ENCODE results near the gene IGSF3. TPM values are rescaled to one million over a fixed set of nuclear protein-coding genes. Genes with fewer than 3 reads are reported as not detected.

The IGSF3 gene
- total and polyA plus RNA-seq, 10 of the 15 experiments (the other 5 are each of a cell fraction or from before 2014, with no cell fraction given): 1.4 to 18.0 (median 9.6) TPM

- no peak for TF ChIP-seq GABPA (IDR thresholded peaks at IDR 0.05; ENCODE audit: low read depth)
- no peak for TF ChIP-seq POLR2A (IDR thresholded peaks at IDR 0.05; ENCODE audit: low read depth, low read length)
- no peak for TF ChIP-seq BMI1 (IDR thresholded peaks at IDR 0.05; ENCODE audit: borderline replicate concordance)
- TF ChIP-seq JUNB (IDR thresholded peaks at IDR 0.05): peak; percentile 95
- TF ChIP-seq NBN (IDR thresholded peaks at IDR 0.05): no peak
- TF ChIP-seq, protein P1, sequence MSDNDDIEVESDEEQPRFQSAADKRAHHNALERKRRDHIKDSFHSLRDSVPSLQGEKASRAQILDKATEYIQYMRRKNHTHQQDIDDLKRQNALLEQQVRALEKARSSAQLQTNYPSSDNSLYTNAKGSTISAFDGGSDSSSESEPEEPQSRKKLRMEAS (IDR thresholded peaks at IDR 0.05; ENCODE audit: low read depth, low read length): no peak
- peak; percentile 75 to 76 for TF ChIP-seq BHLHE40 (IDR thresholded peaks at IDR 0.05; ENCODE audit: borderline replicate concordance in 1 of 2, low read depth in 2 of 2, low read length in 1 of 2)
These were observed 129.0 kb downstream of the IGSF3 start (continued) for GRCh38 chr1:116538544-116538943.

DNA sequence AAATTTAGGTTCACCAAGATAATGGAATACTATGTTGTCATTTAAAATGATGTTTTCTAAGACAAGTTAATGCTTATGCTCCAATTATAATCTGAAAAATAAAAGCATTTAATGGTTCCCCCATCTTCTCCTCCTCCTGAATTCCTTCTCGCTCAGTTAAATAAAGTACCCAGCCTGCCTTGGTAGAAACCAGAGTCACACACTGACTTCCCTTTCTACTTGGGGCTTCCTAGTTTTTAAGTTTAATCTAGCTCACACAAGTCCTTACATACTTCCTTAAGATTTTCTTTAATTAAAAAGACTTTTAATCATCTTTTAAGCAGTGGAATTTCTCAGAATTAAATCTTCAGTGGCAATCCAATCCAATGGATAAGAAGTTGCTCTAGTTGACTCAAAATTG lies 129.6 kb downstream of the IGSF3 start:
- WGBS (ENCODE audit: insufficient coverage, insufficient replicate concordance, low lambda C conversion rate, missing lambda C conversion rate): 86% methylated on average over 1 of the region's 1 CpG
- CTCF ChIA-PET: interaction anchor here (1.1 to 1.9 kb wide), 6 partner anchors 19 to 398 kb away, joined by 3 to 7 read pairs (median 4); no protein-coding TSS in a partner anchor
- H3K4me2 ChIP-seq (ENCODE audit: control insufficient read depth, insufficient read depth): no peak overlapping the region

More for the DNA sequence above, 129.6 kb downstream of the IGSF3 start:
- no peak overlapping the region for H2AFZ ChIP-seq (ENCODE audit: control insufficient read depth, low read depth, low read length)
- ATAC-seq: no peak
- peaks cover 44% of the 10 kb centered on the region for H3K4me1 ChIP-seq (ENCODE audit: control insufficient read depth, insufficient read depth, low read length)
- no peak for FAIRE-seq
- no peaks in the 10 kb centered on the region; the same call in 1 of the 3 replicates for H3K9me3 ChIP-seq (replicated peaks; ENCODE audit: control insufficient read depth, insufficient read depth, low read length)
- ChIA-PET SMC1A (ENCODE audit: uncharacterized antibody, unreplicated experiment) (interaction anchor here (0.5 to 11.4 kb wide), 7 partner anchors 14 to 1417 kb away, joined by 3 to 128 read pairs (median 25); no protein-coding TSS in a partner anchor), RAD21 (ENCODE audit: unreplicated experiment) (interaction anchor here (0.7 to 2.0 kb wide), 4 partner anchors 18 to 135 kb away, joined by 3 to 12 read pairs (median 4); no protein-coding TSS in a partner anchor), POLR2A (interaction anchor here (1.0 to 1.7 kb wide), 5 partner anchors 13 to 30 kb away, joined by 3 to 6 read pairs (median 5); no protein-coding TSS in a partner anchor)
- no peak for DNase-seq (ENCODE audit: low read depth, low spot score)
- peak overlapping the region; percentile 66; the same call in 1 of the 2 replicates for H3K27ac ChIP-seq (ENCODE audit: control insufficient read depth, insufficient read depth)
- BruUV-seq (replicated peaks): no TSS peak
- no peak overlapping the region for H3K9ac ChIP-seq (ENCODE audit: control insufficient read depth, insufficient read depth, low read length)
- H4K20me1 ChIP-seq (ENCODE audit: control insufficient read depth, insufficient read depth): no peaks in the 10 kb centered on the region
- intact Hi-C loops (cut with micrococcal nuclease; ENCODE audit: unreplicated experiment): loop anchor here (2.0 kb wide), 2 partner anchors 21 to 31 kb away; no protein-coding TSS in a partner anchor
- no peak for TF ChIP-seq SRF (IDR thresholded peaks at IDR 0.05; ENCODE audit: low read depth in 2 of 2, low read length in 2 of 2)
- no peak for TF ChIP-seq EGR1 (IDR thresholded peaks at IDR 0.05; ENCODE audit: borderline replicate concordance in 1 of 2, low read depth in 2 of 2, low read length in 2 of 2)
- peaks cover 21 to 61% of the 10 kb centered on the region in 2 experiments for H3K36me3 ChIP-seq (ENCODE audit: control insufficient read depth in 2 of 2, insufficient read depth in 2 of 2, low read length in 1 of 2)
- in situ Hi-C loops (cut with MboI): no loop called here
- peaks cover 52% of the 10 kb centered on the region for H3K79me2 ChIP-seq (ENCODE audit: control insufficient read depth, insufficient read depth, low read length)
- H3K4me3 ChIP-seq: no peak overlapping the region
- no peaks in the 10 kb centered on the region for H3K27me3 ChIP-seq (replicated peaks in 1 of 2; ENCODE audit: control insufficient read depth in 2 of 2, insufficient read depth in 2 of 2, low read length in 1 of 2)
